ENCODE data around the gene NFATC4. TPM values are rescaled to one million over a fixed set of nuclear protein-coding genes. Genes with fewer than 3 reads are reported as not detected.

NFATC4 gene
- total RNA-seq, 4 donors from 2014 or later = 20.9 to 33.5 (median 26.1) TPM

GRCh38 chr14:24378981-24379906 is 11.3 kb downstream of the NFATC4 start:
- no peak for TF ChIP-seq CTCF (IDR thresholded peaks at IDR 0.05; ENCODE audit: low read depth)

GRCh38 chr14:24379907-24380730 is 12.1 kb downstream of the NFATC4 start:
- no peak for TF ChIP-seq CTCF (IDR thresholded peaks at IDR 0.05; ENCODE audit: low read depth)

- TF ChIP-seq CTCF (IDR thresholded peaks at IDR 0.05; ENCODE audit: low read depth) = no peak
These were observed 13.5 kb downstream of the NFATC4 start for GRCh38 chr14:24381363-24382063.

GRCh38 chr14:24382064-24382371 is 14.0 kb downstream of the NFATC4 start:
- no peak for TF ChIP-seq CTCF (IDR thresholded peaks at IDR 0.05; ENCODE audit: low read depth)

- TF ChIP-seq CTCF (IDR thresholded peaks at IDR 0.05; ENCODE audit: low read depth) = no peak
These were observed 16.2 kb downstream of the NFATC4 start for GRCh38 chr14:24384169-24384568.

GRCh38 chr14:24385524-24385923 is 17.5 kb downstream of the NFATC4 start:
- TF ChIP-seq CTCF (IDR thresholded peaks at IDR 0.05; ENCODE audit: low read depth) = no peak

- no peak for TF ChIP-seq CTCF (IDR thresholded peaks at IDR 0.05; ENCODE audit: low read depth)
These were observed 19.0 kb downstream of the NFATC4 start for GRCh38 chr14:24387009-24387345.

Measured in subcutaneous adipose tissue (tissue), 4 donors.